Erythroblast (primary cell): ENCODE data around the gene PDZD7.

Experiments used
- GATA1 ChIP-seq: IDR thresholded peaks from 2 replicates; pipeline ENCODE4 v1.6.1; 2011; ENCODE audit warnings: low read depth, mild to moderate bottlenecking, control low read depth, low read length, moderate library complexity
- POLR2A ChIP-seq: IDR thresholded peaks from 2 replicates; pipeline ENCODE4 v1.6.1; 2011; ENCODE audit warnings: mild to moderate bottlenecking, low read length

- no peak for TF ChIP-seq POLR2A
- TF ChIP-seq GATA1: no peak
Observed at GRCh38 chr10:101002456-101002855, 28.5 kb downstream of the PDZD7 start.
